Fibroblast of gingiva (primary cell): ENCODE measurements around the gene FOXP1.
"Not testable (repeated sequence)": the region's sequence is repeated elsewhere in the genome, so short reads cannot be mapped to it uniquely, and the experiment has no call there.

Experiments
- DNase-seq: peaks from one replicate; pipeline ENCODE4 v3.0.0-alpha.2; 2011; ENCODE audit warnings: low read depth

Gene FOXP1

GRCh38 chr3:71328926-71329325, 254.6 kb downstream of the FOXP1 start:
- DNase-seq, result no peak

- DNase-seq, result no peak
These were observed 255.6 kb downstream of the FOXP1 start for GRCh38 chr3:71327936-71328335.

GRCh38 chr3:71325715-71326114, 257.8 kb downstream of the FOXP1 start:
- DNase-seq, result no peak

DNA sequence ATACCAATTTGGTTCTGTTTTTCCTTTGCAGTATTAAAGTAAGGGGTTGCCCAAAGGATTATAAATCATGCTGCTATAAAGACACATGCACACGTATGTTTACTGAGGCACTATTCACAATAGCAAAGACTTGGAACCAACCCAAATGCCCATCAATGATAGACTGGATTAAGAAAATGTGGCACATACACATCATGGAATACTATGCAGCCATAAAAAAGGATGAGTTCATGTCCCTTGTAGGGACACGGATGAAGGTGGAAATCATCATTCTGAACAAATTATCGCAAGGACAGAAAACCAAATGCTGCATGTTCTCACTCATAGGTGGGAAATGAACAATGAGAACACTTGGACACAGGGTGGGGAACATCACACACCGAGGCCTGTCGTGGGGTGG, 259.3 kb downstream of the FOXP1 start:
- DNase-seq, result not testable (repeated sequence)

DNA sequence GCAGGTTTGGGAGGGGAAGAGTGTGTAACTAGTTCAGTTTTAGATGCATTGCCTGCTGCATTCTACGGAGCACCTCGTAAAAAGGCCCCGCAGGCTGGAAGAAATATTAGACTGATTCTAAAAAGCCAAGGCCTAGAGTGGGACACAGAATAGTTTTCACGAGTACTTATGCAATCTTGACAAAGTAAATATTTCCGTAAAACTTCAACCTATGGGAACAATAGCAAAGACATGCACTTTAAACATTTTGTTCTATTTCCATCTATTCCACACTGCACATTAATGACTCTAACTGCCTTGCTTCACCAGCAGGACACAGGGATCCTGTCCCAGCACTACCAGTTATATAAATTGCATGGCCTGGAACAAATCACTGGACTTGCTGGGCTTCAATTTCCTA, 260.0 kb downstream of the FOXP1 start:
- no peak for DNase-seq

DNA sequence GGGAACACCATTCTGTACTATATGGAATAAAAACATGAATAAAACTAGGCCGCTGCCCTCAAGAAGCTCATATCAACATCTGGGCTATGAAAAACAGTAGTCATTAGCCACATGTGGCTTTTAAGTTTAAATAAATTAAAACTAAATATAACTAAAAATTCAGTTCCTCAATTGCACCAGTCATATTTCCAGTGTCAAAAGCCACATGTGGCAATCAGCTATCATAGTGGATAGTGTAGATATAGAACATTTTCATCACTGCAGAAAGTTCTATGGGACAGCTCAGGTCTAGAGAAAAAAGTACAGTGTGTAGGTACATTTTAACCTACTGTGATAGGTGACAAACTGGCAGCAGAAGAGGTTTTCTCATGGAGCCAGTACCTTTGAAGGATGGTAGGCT, 261.4 kb downstream of the FOXP1 start:
- DNase-seq, result no peak

GRCh38 chr3:71319771-71320170, 263.8 kb downstream of the FOXP1 start:
- DNase-seq, result no peak

DNA sequence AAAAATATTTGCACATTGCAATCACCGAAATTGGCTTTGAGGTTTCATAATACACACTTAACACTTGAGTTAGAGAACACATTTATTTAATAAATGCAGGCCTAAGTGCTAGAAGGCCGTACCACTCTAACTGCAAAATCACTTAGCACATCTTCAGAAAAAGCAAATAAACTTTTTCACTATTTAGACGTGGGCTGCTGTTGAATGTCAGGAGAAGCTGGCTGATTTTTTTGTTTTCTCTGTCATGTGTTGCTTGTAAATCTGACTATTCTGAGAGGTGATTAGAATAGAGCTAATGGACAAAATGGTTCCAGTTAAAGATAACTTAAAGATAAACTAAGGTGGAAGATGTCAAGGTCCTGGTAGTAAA, 265.1 kb downstream of the FOXP1 start:
- DNase-seq, result no peak

GRCh38 chr3:71317749-71318457, 265.6 kb downstream of the FOXP1 start:
- peak; percentile 8 for DNase-seq

DNA sequence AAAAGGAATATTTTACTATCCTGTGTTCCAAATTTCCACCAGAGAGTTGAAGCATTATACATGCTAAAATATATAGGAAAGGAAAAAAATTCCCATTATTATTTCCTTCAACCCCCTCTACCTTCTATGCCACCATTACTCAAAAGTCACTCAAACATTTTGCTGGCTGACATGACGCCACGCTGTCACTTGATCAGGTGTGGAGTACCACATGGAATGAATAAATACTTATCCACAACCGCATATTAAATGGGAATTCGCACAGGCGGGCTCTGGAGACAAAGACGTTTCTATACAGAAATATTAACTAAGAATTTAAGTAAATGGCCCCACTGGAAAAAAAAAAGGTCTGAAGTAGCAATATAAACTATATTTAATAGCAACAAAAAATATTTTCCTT, 266.4 kb downstream of the FOXP1 start:
- no peak for DNase-seq

DNA sequence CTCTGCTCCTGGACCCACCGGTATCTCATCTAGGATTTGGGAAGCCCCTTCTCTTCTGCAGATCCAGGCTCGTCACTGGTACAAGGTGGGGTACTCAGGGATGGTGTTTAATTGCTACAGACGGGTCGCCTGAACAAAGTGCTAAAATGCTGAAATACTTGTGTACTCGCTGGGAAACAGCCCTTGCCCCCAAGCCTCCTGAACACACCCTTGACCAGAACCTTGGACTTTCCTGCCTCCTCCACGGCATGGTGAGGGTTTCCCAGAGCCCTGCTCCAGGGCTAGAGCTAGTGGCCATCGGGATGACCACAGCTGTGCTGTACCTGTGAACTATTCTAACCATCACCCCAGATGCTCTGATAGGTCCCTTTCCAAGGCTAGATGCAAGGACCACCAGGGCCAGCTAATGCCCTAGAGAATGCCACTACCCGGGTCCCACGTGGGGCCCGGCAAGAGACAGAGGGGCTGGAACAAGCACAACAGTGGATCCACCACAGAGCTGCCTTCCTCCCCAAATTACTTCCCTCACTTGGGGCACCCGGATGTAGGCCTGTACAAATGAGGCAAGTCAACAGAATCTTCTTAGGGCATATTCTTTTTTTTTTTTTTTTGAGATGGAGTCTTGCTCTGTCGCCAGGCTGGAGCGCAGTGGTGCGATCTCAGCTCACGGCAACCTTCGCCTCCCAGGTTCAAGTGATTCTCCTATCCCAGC, 267.3 kb downstream of the FOXP1 start:
- DNase-seq, result no peak

- no peak for DNase-seq
These were observed 268.1 kb downstream of the FOXP1 start for GRCh38 chr3:71315431-71315830.

DNA sequence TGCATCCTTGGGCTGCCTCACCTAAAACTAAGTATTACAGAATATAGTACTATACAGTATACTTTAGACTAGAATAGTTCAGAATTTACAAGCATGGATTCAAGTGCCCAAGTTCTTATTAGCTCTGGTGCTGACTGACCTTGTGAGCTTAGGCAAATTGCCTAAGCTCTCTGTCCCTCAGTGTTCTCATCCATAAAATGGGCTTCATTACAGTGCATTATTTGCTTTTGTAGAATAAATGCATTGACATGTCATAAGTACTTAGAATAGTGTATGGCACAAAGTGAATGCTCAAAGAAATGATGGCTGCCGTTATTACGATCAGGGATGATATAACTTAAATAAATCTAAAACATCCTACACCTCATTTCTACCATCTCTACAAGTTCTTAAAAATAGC, 269.7 kb downstream of the FOXP1 start:
- no peak for DNase-seq

DNA sequence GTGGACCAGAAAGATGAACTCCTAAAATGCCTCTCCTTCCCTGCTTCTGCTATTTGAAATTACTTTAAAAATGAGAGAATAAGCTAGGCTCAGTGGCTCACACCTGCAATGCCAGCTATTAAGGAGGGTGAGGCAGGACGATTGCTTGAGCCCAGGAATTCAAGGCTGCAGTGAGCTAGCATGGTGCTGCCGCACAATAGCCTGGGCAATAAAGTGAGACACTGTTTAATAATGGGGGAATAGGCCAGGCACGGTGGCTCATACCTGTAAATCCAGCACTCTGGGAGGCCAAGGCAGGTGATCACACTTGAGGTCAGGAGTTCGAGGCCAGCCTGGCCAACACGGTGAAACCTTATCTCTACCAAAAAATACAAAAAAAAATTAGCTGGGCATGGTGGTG, 271.1 kb downstream of the FOXP1 start:
- DNase-seq, result no peak

GRCh38 chr3:71311661-71312046, 271.9 kb downstream of the FOXP1 start:
- DNase-seq, result no peak

DNA sequence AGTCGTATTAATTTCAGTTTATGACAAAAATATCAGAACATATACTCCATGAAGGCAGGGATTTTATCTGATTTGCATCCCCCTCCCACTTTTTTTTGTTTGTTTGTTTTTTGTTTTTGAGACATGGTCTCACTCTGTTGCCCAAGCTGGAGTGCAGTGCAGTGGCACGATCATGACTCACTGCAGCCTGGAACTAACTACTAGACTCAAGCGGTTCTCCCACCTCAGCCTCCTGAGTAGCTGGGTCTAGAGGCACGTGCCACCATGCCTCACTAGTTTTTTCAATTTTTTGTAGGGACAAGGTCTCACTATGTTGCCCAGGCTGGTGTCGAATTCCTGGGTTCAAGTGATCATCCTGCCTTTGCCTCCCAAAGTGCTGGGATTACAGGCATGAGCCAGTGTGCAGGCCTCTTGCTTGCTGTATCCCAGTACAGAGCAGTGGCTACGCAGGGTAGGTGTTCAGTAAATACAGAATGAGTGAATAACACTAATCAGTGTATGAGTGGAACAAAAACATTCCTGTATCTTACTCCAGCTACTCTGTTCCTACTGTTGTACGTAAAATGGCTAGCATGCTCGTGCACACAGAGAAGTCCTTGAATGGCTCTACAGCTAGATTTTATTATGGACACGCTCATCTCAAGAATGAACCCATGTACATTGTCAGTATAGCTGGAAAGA, 272.4 kb downstream of the FOXP1 start:
- no peak for DNase-seq

DNA sequence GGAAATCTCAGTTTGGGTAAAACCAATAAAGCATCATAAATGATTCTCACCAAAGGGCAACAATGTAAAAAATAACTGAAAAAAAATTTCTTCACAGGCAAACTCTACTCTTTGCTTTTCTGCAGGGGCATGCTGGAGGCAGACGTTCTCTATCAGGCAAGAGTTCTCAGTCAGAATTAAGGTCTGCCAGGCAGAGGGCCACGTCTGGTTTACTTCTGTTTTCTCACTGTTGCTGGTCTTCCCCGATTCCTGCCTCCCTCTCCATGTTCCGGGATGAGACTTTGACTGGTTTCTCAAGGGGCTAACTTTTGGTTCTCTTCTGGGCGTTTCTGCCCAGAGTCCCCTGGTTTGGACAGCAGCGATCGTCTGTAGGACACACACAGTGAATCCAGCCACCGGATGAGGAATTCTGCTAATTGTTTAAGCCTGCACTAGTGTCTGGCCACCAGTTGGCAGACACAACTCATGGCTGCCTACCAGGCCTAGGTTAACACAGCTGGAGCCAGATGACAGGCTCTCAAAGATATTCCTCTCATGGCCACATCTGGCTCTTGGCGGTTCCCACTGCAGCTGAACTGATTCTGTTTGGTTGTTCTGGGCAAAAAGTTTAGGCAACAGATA, 273.1 kb downstream of the FOXP1 start:
- peak; percentile 82 for DNase-seq

GRCh38 chr3:71309886-71310285, 273.6 kb downstream of the FOXP1 start:
- DNase-seq, result no peak

DNA sequence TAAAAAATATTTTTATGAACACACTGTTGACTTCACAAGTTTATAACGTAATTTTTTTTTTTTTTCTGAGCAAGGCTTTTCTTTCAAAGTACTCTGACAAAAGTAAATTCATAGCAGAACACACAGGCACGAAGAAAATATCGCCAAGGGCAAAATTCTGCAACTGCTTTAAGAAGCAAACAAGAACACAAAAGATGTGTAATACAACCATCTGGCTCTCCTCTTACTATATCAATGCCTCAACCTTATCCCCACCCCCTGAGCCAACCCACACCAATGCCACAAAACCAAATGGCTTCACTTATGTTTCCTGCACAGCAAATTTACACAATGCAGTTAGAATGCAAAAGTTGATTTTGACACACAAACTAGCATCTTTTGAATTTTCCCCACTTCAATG, 274.2 kb downstream of the FOXP1 start:
- no peak for DNase-seq

- no peak for DNase-seq
These were observed 274.7 kb downstream of the FOXP1 start for GRCh38 chr3:71308836-71309235.

DNA sequence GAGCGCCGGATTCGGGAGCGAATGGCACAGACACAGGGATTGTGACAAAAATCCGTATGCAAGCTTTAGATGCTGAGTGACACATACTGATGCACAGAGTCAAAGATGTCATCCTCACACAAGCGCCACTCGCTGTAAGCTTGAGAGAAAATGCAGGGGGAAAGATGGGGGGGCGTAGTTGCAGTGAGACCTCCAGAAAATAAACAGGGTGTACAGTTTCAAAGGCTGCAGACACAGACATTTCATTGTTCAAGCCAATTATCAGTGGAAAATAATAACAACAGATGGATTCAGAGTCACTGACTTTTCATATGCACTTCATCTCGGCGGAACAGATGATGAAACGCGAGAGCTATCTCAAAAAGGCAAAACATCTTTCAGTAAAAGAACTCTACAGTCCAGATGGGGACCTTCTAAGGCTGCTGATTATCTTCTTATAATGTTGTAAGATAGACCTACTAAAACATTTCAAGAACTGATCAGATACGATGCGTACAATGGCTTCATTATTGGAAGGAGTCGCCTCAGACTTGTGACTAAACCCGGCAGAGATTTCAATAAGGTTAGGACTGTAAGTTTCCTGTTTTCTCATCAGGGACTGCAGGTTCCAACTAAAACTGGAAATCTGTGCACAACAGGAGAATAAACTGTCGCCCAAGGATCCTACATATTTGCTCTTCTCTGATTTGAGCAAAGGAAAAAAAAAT, 275.4 kb downstream of the FOXP1 start:
- DNase-seq, result no peak
